Measurements from ENCODE around the gene FKRP.

Gene FKRP

GRCh38 chr19:46719629-46720502, 26.0 kb upstream of the FKRP start:
- DNase-seq, result no peak

GRCh38 chr19:46720503-46721239, 25.2 kb upstream of the FKRP start:
- DNase-seq, result no peak

DNA sequence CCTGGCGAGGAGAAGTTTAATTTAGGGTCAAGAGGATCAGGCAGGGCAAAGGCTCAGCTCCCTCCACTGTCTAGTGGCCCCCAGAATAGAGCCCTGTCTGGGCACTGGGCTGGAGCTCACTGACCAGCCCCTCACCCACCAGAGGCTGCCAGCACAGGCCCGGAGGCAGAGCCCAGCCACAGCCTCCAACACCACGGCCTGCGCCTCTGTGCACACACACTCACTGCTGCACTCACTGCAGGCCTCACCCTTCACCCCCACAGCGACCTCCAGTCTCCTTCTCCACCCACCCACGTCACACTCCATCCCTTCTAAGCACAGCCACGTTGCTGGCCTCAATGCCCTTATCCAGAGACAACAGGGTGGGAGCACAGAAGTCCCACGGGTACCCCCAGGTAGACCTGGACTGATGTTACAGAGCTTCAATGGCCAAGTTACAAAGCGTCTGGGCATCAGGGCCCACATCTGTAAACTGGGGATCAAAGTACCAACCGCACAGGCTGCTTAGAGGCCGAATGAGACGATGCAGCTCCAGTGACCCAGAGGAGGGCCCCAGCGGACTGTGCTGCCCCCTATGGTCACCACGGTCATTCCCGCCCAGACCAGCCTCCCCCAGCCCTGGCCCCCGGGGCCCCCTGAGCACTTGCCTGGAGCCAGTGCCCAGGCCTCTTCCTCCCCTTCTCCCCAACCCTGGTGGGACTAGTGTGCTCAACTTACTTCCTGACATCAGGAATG, 24.4 kb upstream of the FKRP start:
- no peak for DNase-seq

GRCh38 chr19:46722004-46722380, 23.9 kb upstream of the FKRP start:
- DNase-seq, result no peak

- no peak for DNase-seq
These were observed 23.3 kb upstream of the FKRP start for GRCh38 chr19:46722421-46723022.

DNA sequence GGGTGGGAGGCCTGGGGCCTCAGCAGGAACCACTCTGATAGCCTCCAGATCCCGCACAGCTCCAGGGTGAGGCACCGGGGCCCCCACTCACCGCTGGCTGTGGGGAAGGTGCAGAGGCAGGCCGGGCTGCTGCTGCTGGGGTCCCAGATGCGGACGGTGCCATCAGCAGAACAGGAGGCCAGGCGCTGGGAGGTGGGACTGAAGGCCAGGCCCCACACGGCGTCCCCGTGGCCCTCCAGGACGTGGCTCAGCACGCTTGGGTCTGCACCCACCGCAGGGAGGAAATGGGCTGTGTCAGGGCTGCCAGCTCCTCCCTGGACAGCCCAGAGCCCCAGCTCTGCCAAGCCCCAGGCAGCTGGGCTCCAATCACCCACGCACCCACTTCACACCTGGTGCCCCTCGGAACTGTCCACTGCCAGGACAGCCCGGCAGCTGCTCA, 22.8 kb upstream of the FKRP start:
- DNase-seq, result no peak

DNA sequence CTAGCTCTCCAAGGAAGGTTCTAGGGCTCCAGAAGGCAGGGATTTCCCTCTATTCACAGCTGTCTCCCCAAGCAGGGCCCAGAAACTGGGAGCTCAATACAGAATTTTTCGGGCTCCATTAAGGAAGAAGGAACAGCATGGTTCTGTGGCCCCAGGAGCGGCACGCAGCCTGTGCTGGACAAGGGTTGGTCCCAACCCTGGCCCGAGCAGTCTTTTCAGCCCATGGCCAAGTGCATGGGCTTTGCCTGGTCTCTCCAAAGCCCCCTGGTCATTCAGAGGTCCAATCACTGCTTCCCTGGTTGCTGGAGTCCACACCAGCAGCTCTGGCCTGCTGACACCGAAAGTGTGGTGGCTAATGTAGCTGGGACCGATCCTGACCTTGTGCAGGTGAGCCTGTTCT, 22.4 kb upstream of the FKRP start:
- DNase-seq, result no peak

DNA sequence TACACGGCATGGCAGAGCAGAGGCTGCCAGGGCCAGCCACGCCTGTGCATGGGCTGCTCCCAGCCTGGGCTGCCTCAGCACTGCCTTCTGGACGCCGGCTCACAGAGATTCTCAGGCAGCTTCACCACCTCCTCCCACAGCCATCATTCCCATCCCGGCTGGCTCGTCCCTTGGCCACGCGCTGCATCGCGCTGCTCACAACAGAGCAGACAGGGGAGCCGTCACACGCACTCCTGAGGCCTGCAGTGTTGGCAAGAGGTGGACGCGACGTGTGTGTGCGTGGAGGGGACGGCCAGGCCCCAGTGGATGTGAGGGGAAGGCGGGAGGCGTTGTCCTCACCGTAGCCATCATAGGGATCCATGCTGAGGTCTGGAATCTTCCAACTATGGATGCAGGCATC, 21.4 kb upstream of the FKRP start:
- no peak for DNase-seq

- no peak for DNase-seq
These were observed 20.6 kb upstream of the FKRP start for GRCh38 chr19:46725036-46725820.

GRCh38 chr19:46725859-46726393, 19.9 kb upstream of the FKRP start:
- no peak for DNase-seq

GRCh38 chr19:46726551-46726950, 19.3 kb upstream of the FKRP start:
- no peak for DNase-seq

- no peak for DNase-seq
These were observed 18.8 kb upstream of the FKRP start for GRCh38 chr19:46726971-46727501.

DNA sequence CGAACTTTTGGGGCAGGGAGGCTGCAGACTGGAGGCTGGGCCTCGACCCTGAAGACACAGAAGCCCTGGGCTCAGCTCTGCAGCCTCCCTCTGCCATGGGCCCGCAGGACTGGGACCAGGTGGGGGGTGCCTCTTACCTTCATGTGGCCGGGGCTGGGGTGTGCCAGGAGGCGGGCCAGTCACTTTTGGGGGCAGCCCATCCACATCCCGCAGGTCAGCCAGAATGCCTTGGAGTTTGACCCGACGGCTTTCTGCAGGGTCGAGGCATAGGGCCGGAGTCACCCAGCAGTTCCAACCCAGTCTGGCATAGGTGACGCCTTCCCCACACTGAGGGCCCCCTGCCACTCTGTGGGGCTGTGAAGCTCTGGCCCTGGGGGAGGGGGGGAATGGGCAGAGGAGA, 18.1 kb upstream of the FKRP start:
- DNase-seq, result no peak

DNA sequence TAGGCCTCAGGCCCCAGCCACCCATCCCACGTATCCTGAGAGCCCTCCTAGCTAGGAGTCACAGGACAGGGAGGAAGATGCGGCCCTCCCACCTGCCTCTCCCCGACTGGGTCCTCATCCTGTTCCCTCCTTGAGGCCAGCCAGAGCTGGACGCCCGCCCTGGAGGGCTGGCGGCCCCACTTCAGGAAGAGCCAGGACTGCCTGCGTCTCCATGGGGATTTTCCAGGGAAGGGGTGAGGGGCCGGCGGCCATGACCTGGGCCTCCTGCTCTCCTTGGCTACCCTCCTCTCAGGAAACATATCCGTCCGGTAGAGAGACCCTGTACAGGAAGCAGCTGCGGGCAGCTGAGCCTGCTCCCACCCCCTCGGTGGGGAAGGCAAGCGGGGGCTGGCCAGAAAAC, 17.6 kb upstream of the FKRP start:
- no peak for DNase-seq

DNA sequence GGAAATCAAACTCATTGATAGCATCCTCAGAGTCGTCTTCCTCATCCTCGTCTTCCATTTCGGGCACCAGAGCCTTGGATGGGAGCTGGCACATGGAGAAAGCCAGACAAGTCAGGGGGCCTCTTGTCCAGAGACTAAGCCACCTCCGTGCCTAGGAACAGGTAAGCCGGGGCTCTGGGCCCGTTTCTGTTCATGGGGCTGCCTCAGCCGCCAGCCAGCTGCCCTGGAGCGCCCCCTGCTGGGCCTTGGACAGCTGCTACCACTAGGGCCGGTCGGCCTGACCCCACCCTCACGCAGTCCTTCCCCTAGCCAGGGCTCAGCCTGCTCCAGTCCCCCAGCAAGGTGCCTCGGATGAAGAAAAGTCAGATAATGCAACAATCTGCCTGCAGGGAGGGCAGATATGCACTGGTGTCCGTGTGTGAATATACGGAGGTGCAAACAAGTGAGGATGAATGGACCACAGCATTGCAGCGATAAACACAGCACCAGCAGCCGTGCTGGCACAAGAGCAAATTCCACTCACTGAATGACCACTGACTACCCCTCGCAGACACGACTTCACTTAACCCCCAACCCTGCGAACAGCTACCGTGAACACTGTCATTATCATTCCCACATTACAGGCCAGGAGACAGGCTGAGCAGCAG, 17.0 kb upstream of the FKRP start:
- no peak for DNase-seq

- DNase-seq, result no peak
These were observed 16.2 kb upstream of the FKRP start for GRCh38 chr19:46729696-46730095.

GRCh38 chr19:46730187-46730586, 15.7 kb upstream of the FKRP start:
- no peak for DNase-seq

DNA sequence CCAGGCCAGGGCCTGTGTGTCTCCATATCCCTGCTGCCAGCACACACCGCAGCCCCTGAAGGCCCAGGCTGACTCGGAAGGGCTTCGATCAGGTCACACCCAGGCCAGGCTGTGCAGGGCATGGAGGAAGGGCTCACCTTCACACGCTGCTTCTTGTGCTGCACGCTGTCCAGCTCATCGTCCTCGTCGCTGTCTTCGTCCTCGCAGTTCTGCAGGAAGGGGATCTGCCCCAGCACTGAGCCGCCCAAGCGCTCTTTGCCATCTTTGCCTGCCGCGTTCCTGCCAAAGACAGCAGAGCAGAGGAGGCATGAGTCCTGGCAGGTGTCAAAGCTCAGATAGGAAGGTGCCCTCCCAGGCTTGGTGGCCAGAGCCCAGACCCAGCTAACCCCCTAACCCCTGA, 15.3 kb upstream of the FKRP start:
- no peak for DNase-seq

DNA sequence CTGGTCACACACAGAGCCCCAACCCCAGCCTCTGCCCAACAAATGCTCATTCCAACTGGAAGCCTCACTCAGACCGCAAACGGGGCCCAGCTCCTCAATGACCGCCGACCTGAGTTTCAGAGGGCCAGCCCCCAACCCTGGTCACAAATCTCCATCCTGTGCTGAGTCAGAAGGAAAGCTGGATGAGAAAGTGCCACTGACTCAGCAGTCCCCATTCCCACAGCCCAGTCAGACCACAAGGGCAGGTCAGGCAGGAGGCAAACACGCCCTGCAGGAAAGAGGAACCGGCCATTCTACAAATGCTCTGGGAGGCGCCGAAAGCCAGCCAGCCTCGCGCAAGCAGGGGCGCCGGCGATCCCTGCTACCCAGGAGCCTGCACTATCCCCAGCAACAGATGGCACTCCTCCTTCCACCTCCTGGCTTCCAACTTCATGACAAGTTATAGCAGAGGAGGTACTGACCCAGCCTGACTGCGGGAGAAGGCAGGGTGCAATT, 14.8 kb upstream of the FKRP start:
- no peak for DNase-seq

GRCh38 chr19:46731584-46731983, 14.3 kb upstream of the FKRP start:
- DNase-seq, result no peak
